AG10803 (cell line): Measurements from ENCODE around the gene TBC1D8.

Experiments used
- DNase-seq: peaks from one replicate; pipeline ENCODE4 v3.0.0; 2010; ENCODE audit warnings: low read depth
- H3K4me3 ChIP-seq: 2 replicates; pipeline ENCODE4 v1.5.1; 2011; ENCODE audit warnings: mild to moderate bottlenecking, low read length, control low read depth
- TF ChIP-seq, protein P1 (sequence below): conservative IDR thresholded peaks from 2 replicates; pipeline ENCODE4 v1.5.1; 2011; ENCODE audit warnings: mild to moderate bottlenecking, low read length, control low read depth, inconsistent platforms

TBC1D8 gene

GRCh38 chr2:101162561-101163330, 11.6 kb upstream of the TBC1D8 start:
- DNase-seq = no peak
- TF ChIP-seq, protein P1, sequence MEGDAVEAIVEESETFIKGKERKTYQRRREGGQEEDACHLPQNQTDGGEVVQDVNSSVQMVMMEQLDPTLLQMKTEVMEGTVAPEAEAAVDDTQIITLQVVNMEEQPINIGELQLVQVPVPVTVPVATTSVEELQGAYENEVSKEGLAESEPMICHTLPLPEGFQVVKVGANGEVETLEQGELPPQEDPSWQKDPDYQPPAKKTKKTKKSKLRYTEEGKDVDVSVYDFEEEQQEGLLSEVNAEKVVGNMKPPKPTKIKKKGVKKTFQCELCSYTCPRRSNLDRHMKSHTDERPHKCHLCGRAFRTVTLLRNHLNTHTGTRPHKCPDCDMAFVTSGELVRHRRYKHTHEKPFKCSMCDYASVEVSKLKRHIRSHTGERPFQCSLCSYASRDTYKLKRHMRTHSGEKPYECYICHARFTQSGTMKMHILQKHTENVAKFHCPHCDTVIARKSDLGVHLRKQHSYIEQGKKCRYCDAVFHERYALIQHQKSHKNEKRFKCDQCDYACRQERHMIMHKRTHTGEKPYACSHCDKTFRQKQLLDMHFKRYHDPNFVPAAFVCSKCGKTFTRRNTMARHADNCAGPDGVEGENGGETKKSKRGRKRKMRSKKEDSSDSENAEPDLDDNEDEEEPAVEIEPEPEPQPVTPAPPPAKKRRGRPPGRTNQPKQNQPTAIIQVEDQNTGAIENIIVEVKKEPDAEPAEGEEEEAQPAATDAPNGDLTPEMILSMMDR = no peak
- no peak overlapping the region for H3K4me3 ChIP-seq

GRCh38 chr2:101161658-101162057, 10.5 kb upstream of the TBC1D8 start:
- no peak for DNase-seq
- H3K4me3 ChIP-seq = no peak overlapping the region
- TF ChIP-seq, protein P1 = no peak

DNA sequence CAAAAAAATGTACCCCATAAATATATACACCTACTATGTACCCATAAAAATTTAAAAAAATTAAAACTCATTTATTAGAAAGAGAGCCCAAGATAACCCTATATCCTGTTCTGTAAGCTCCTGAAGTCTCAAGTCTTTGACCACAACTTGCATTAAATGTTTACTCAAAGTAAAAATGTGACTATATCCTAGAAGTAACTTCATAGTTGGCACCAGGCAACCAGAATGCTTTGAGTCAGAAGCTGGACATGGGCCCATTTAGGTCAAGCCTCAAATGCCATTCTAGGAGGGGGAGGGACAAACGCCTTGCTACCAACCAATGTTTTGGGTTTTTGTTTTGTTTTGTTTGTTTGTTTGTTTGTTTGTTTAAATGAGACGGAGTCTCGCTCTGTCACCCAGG, 9.3 kb upstream of the TBC1D8 start:
- DNase-seq = peak; percentile 56
- no peak overlapping the region for H3K4me3 ChIP-seq
- TF ChIP-seq, protein P1 = no peak

DNA sequence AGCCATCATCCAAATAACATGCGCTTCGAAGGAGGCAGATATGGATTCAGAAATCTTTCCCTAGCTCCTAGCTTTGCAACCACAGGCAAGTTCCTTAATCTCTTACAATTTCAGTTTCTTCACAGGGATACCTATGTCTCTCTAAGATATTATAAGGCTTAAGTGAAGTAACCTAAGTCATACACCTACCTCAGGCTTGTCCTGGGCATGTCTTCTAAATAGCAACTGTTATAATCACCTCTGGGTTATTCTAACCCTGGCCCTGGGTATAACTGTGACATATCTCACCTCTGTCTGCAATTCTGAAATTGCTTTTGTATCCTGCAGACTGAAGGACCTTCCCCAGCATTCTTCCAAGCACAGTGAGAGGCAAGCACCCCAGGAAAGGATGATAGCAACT, 8.3 kb upstream of the TBC1D8 start:
- TF ChIP-seq, protein P1 = no peak
- no peak overlapping the region for H3K4me3 ChIP-seq
- DNase-seq = no peak

GRCh38 chr2:101157272-101157671, 6.1 kb upstream of the TBC1D8 start:
- H3K4me3 ChIP-seq = no peak overlapping the region
- TF ChIP-seq, protein P1 = no peak
- DNase-seq = no peak

- TF ChIP-seq, protein P1 = no peak
- H3K4me3 ChIP-seq = no peak overlapping the region
- DNase-seq = no peak
These were observed 2.6 kb upstream of the TBC1D8 start for GRCh38 chr2:101153787-101154186.

DNA sequence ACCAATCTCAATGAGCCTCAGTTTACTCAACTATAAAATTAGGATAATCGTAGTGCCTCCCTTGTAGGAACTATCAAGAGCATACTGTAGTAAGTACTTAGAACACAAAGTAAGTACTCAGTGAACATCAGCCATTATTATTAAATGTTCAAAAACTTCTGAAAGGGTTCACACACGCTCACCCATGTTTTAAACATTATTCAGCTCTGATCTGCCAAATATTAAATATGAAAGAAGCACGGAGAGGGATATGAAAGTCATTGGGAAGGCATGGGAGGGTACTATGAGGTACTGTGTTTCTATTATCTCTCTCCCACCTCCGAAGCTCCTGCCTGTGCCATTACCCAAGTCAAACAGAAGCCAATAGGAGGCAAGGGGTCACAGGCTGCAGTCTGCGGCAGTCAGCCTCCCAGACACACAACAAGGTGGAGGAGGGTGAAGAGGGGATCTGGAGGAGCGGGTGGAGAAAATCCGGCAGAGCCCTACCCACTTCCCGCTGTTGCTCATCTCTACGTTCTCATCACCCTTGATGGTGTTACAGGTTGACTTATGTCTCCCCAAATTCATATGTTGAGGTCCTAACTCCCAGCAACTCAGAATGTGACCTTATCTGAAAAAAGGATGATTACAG, 2.0 kb upstream of the TBC1D8 start:
- no peak overlapping the region for H3K4me3 ChIP-seq
- DNase-seq = no peak
- TF ChIP-seq, protein P1 = no peak
